NCI-H69 (cell line): ENCODE measurements around the gene CXXC1.
"Not testable (repeated sequence)": the region's sequence is repeated elsewhere in the genome, so short reads cannot be mapped to it uniquely, and the experiment has no call there.

Experiments used
- DNase-seq: peaks from one replicate; lab custom pipeline; 2025; lab: John Stamatoyannopoulos, UW

The CXXC1 gene

GRCh38 chr18:50297621-50298442 lies 10.3 kb upstream of the CXXC1 start:
- peak; percentile 90 for DNase-seq

- DNase-seq = no peak
Measured at GRCh38 chr18:50293039-50293438, 5.5 kb upstream of the CXXC1 start.

- DNase-seq = no peak
Measured at GRCh38 chr18:50289108-50289443, 1.6 kb upstream of the CXXC1 start.

GRCh38 chr18:50288348-50289107 lies 1.0 kb upstream of the CXXC1 start:
- not testable (repeated sequence) for DNase-seq

- no peak for DNase-seq
Measured at GRCh38 chr18:50287028-50287440, 458 bp downstream of the CXXC1 start.

GRCh38 chr18:50286391-50287027 lies 983 bp downstream of the CXXC1 start:
- peak; percentile 55 for DNase-seq

- no peak for DNase-seq
Measured at GRCh38 chr18:50285631-50286321, 1.7 kb downstream of the CXXC1 start.

GRCh38 chr18:50285071-50285470 lies 2.4 kb downstream of the CXXC1 start:
- no peak for DNase-seq

- DNase-seq = no peak
Measured at GRCh38 chr18:50284255-50284885, 3.1 kb downstream of the CXXC1 start.

GRCh38 chr18:50283469-50284209 lies 3.9 kb downstream of the CXXC1 start:
- no peak for DNase-seq

GRCh38 chr18:50282521-50283335 lies 4.8 kb downstream of the CXXC1 start:
- no peak for DNase-seq

GRCh38 chr18:50281972-50282520 lies 5.4 kb downstream of the CXXC1 start:
- no peak for DNase-seq

- DNase-seq = peak; percentile 100
Measured at GRCh38 chr18:50281295-50281971, 6.1 kb downstream of the CXXC1 start, which contains the start of gene MBD1. TSS of gene MBD1 (minus strand) at chr18:50281523. CDS start at chr18:50279992, 1,531 bp downstream.

GRCh38 chr18:50280707-50281294 lies 6.7 kb downstream of the CXXC1 start:
- no peak for DNase-seq

- DNase-seq = no peak
Measured at GRCh38 chr18:50279752-50280151, 7.7 kb downstream of the CXXC1 start.

GRCh38 chr18:50277942-50278341 lies 9.6 kb downstream of the CXXC1 start:
- DNase-seq = no peak

GRCh38 chr18:50276452-50276851 lies 11.0 kb downstream of the CXXC1 start:
- DNase-seq = no peak

- DNase-seq = no peak
Measured at GRCh38 chr18:50275503-50276036, 11.9 kb downstream of the CXXC1 start.
